Measurements from ENCODE around the gene RASGRP3. TPM values are rescaled to one million over a fixed set of nuclear protein-coding genes. Genes with fewer than 3 reads are reported as not detected.
A peak's percentile ranks its signal among the peaks of the same experiment; 100 is the strongest.
"Not testable (repeated sequence)": the region's sequence is repeated elsewhere in the genome, so short reads cannot be mapped to it uniquely, and the experiment has no call there.

Gene RASGRP3
- 10 to 100 TPM; 11.8 to 13.7 TPM for total RNA-seq

DNA sequence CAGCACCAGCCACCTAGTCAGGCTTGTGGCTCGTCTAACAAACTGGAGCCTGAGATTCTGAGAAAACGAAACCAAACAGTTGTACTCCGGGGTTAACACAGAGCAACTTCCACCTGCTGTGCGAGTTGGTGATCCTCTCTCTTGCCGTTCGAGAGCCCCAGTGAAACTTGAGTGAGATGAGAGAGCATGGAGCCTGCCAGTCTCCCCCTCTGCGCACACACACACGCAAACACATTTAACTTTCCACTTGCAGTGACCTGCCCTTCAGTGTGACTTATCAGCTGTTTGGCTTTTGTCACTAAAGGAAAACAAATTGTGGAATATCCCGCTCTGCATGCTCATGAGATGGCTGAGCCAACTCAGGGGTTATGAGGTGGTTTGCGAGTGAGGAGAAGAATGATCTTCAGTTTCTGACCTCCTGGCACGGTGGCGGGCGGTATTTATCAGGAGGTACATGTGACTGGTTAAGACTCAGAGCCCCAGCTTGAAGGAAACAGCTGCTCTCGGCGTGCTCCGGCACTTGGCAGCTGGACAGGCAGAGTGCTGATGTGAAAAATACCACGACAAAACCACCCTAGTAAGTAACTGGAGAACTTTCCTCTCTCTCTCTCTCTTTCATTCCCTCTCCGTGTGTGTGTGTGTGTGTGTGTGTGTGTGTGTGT is at the start of gene RASGRP3:
RASGRP3 (plus strand) TSS at position 519 of the 662 bp plus-strand sequence. CDS start 38,488 bp downstream, outside the sequence.
- DNase-seq = peak; percentile 76
- Mint-ChIP-seq H3K9me3 (no peaks in the 10 kb centered on the region), H3K36me3 (ENCODE audit: low read depth) (peaks cover 9% of the 10 kb centered on the region), H3K4me3 (peak within 1 kb of the TSS; percentile 98), H3K4me1 (peaks cover 44% of the 10 kb centered on the region), H3K27ac (peak within 1 kb of the TSS; percentile 100), H3K27me3 (no peaks in the 10 kb centered on the region)
- ChIA-PET POLR2A (interaction anchor here (0.5 to 1.6 kb wide), 5 partner anchors 12 to 1336 kb away, joined by 3 to 4 read pairs (median 3); no protein-coding TSS in a partner anchor), CTCF (interaction anchor here (0.6 to 1.7 kb wide), 16 partner anchors 9 to 125 kb away, joined by 3 to 14 read pairs (median 4); partner anchors contain the start of gene FAM98A)

DNA sequence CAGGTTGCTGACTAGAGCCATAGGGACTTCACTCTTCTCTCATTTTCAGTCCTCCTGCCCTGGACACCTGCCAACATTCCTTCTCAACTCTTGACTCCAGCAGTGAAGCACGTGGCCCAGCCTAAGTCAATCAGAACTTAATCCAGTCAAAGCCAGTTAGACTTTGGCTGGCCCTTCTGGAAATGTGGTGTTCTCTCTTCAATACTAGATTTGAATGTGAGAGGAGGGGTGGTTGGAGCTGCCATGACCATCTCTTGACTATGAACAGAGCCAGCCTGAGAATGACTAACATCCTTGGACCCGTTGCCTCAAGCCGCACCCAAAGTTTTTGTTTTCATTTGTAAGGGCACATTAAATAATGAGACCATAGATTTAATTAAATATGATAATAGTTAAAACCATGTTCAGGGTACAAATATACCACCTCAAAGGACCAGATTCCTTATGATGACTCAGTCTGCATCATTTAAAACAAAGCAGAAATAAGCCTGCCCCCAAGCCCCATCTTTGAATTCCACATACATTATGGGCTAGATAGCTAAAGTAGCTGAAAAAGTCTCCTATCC is 49.7 kb upstream of the RASGRP3 start:
- Mint-ChIP-seq H3K4me1 (no peaks in the 10 kb centered on the region), H3K27me3 (peaks cover 3% of the 10 kb centered on the region), H3K9me3 (no peaks in the 10 kb centered on the region), H3K36me3 (ENCODE audit: low read depth) (no peaks in the 10 kb centered on the region), H3K4me3 (no peak overlapping the region), H3K27ac (no peak overlapping the region)
- DNase-seq = no peak
- ChIA-PET POLR2A (no interaction called here), CTCF (no interaction called here)

GRCh38 chr2:33430077-33430476 is 46.4 kb upstream of the RASGRP3 start:
- ChIA-PET CTCF (no interaction called here), POLR2A (no interaction called here)
- Mint-ChIP-seq H3K9me3 (no peaks in the 10 kb centered on the region), H3K27me3 (peaks cover 4% of the 10 kb centered on the region), H3K4me3 (no peak overlapping the region), H3K4me1 (no peaks in the 10 kb centered on the region), H3K36me3 (ENCODE audit: low read depth) (no peaks in the 10 kb centered on the region), H3K27ac (no peak overlapping the region)
- DNase-seq = no peak

GRCh38 chr2:33430856-33431255 is 45.6 kb upstream of the RASGRP3 start:
- H3K27me3 Mint-ChIP-seq = peaks cover 5% of the 10 kb centered on the region
- DNase-seq = no peak
- H3K4me3 Mint-ChIP-seq = no peak overlapping the region
- POLR2A ChIA-PET = no interaction called here
- no peaks in the 10 kb centered on the region for H3K4me1 Mint-ChIP-seq
- no peaks in the 10 kb centered on the region for H3K9me3 Mint-ChIP-seq
- no peaks in the 10 kb centered on the region for H3K36me3 Mint-ChIP-seq (ENCODE audit: low read depth)
- H3K27ac Mint-ChIP-seq = no peak overlapping the region
- CTCF ChIA-PET = interaction anchor here (1.1 kb wide), 1 partner anchor 10 kb away, joined by 3 read pairs; no protein-coding TSS in a partner anchor

GRCh38 chr2:33432871-33433270 is 43.6 kb upstream of the RASGRP3 start:
- CTCF ChIA-PET = interaction anchor here (0.6 kb wide), 1 partner anchor 1067 kb away, joined by 3 read pairs; no protein-coding TSS in a partner anchor
- DNase-seq = no peak
- Mint-ChIP-seq H3K4me1 (no peaks in the 10 kb centered on the region), H3K36me3 (ENCODE audit: low read depth) (no peaks in the 10 kb centered on the region), H3K27ac (no peak overlapping the region), H3K27me3 (peaks cover 14% of the 10 kb centered on the region), H3K9me3 (no peaks in the 10 kb centered on the region), H3K4me3 (no peak overlapping the region)
- POLR2A ChIA-PET = no interaction called here

GRCh38 chr2:33433279-33434235 is 42.9 kb upstream of the RASGRP3 start:
- no peak for DNase-seq
- CTCF ChIA-PET = interaction anchor here (0.8 kb wide), 1 partner anchor 14 kb away, joined by 3 read pairs; no protein-coding TSS in a partner anchor
- Mint-ChIP-seq H3K27me3 (peaks cover 14% of the 10 kb centered on the region), H3K4me1 (no peaks in the 10 kb centered on the region), H3K4me3 (no peak overlapping the region), H3K27ac (no peak overlapping the region), H3K36me3 (ENCODE audit: low read depth) (no peaks in the 10 kb centered on the region), H3K9me3 (no peaks in the 10 kb centered on the region)
- POLR2A ChIA-PET = no interaction called here

DNA sequence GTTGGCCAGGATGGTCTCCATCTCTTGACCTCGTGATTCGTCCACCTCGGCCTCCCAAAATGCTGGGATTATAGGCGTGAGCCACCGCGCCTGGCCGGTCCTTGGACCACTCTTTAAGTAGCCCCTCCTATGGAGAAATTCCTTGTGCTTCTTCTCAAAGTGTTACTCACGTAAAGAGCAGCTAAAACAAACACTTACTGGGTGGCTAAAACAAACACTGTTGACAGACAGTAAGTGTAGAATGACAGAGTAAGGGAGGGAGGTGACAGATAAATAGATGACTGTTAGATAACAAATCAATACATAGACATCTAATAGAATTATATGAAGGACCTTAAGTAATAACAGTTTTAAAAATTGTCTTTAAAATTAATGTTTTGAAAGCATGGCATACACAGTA is 40.9 kb upstream of the RASGRP3 start:
- Mint-ChIP-seq H3K4me3 (no peak overlapping the region), H3K36me3 (ENCODE audit: low read depth) (no peaks in the 10 kb centered on the region), H3K27ac (no peak overlapping the region), H3K9me3 (no peaks in the 10 kb centered on the region), H3K4me1 (no peaks in the 10 kb centered on the region), H3K27me3 (peaks cover 17% of the 10 kb centered on the region)
- POLR2A ChIA-PET = no interaction called here
- CTCF ChIA-PET = interaction anchor here (0.7 kb wide), 1 partner anchor 80 kb away, joined by 3 read pairs; no protein-coding TSS in a partner anchor
- DNase-seq = no peak

DNA sequence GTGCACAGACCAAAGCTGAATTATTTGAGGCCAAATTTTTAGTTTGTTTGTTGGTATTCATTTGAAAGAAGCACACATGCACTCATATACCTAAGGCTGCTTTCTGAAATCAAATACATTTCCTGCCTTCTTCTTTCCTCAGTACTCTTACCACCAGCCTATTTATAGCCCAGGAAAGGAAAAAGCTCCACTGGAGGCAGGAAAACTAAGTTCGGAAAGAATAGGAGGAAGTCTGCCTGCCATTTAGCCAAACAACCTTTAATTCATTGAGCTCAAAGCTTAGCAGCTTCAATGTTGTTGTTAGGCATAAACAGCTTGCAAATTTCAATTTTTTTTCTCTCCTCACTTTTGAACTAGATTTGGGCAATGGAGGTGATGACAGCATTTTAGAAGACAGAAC is 40.4 kb upstream of the RASGRP3 start:
- POLR2A ChIA-PET = no interaction called here
- no peak for DNase-seq
- Mint-ChIP-seq H3K36me3 (ENCODE audit: low read depth) (no peaks in the 10 kb centered on the region), H3K4me1 (no peaks in the 10 kb centered on the region), H3K27me3 (peaks cover 15% of the 10 kb centered on the region), H3K27ac (no peak overlapping the region), H3K9me3 (no peaks in the 10 kb centered on the region), H3K4me3 (no peak overlapping the region)
- CTCF ChIA-PET = interaction anchor here (0.6 kb wide), 1 partner anchor 140 kb away, joined by 3 read pairs; no protein-coding TSS in a partner anchor

DNA sequence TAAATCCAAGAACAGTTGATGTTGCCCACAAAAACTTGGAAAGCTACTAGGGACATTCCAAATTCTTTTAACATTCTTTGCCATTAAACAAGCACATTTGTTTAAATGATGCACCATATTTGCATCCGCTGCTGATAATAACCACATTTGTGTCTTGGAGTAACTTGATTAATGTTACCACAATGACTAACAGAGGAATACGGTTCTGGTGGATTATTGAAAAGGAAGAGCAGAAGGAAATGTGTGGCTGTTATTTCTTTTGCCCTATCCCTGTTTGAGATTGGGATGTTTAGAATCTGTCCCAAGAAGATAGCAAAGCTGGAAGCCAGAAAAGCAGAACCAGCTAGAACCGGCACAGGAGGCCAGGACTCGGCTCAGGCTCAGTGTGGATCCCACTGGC is 39.2 kb upstream of the RASGRP3 start:
- ChIA-PET POLR2A (no interaction called here), CTCF (no interaction called here)
- Mint-ChIP-seq H3K4me1 (no peaks in the 10 kb centered on the region), H3K9me3 (no peaks in the 10 kb centered on the region), H3K36me3 (ENCODE audit: low read depth) (no peaks in the 10 kb centered on the region), H3K27ac (no peak overlapping the region), H3K4me3 (no peak overlapping the region), H3K27me3 (peaks cover 15% of the 10 kb centered on the region)
- no peak for DNase-seq

DNA sequence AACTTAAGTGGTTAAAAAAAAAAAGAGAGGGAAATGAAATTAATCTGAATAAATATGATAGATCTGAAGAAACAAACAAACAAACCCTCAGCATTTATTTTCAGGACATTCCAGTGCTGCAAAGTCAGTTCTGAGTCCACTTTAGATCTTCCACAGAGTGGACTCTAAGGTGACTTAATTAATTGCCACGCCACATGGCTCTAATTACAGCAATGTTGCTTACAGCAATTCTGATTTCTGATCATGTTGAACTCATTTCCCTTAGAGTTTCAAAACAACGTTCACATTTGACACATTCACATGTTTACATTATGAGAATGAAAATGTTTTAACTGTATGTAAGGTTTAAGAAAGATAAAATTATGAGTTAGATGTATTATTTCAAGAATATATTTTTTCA is 38.6 kb upstream of the RASGRP3 start:
- no peak for DNase-seq
- no peaks in the 10 kb centered on the region for H3K36me3 Mint-ChIP-seq (ENCODE audit: low read depth)
- CTCF ChIA-PET = no interaction called here
- H3K4me1 Mint-ChIP-seq = no peaks in the 10 kb centered on the region
- H3K4me3 Mint-ChIP-seq = no peak overlapping the region
- POLR2A ChIA-PET = no interaction called here
- peaks cover 15% of the 10 kb centered on the region for H3K27me3 Mint-ChIP-seq
- H3K27ac Mint-ChIP-seq = no peak overlapping the region
- H3K9me3 Mint-ChIP-seq = no peaks in the 10 kb centered on the region

DNA sequence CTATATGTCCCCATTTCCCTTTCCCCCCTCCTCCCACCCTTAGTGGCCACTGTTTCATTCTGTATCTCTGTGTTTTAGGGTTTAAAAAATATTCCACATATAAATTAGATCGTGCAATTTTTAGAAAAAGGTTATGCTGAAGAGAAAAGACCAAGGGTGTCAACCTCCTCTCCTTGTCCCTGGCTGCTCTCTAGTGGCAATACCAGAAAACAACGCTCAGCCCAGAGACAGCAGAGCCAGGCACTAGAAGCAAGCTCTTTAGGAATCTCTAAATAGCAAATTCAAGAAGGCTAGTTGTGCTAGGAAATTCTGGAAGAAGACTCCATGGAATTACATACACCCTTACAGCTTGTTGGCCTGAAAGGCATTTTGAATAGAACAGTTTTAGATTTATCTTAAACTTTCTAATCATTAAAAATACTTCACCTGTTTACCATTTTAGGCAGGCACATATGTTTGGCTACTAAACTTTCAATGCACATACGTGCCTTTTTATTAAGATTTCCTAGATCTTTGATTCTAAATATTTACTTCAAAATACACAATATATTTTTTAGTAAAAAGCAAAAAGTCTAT is 35.1 kb upstream of the RASGRP3 start:
- Mint-ChIP-seq H3K27me3 (peaks cover 13% of the 10 kb centered on the region), H3K27ac (no peak overlapping the region), H3K9me3 (no peaks in the 10 kb centered on the region), H3K4me1 (no peaks in the 10 kb centered on the region), H3K4me3 (no peak overlapping the region), H3K36me3 (ENCODE audit: low read depth) (no peaks in the 10 kb centered on the region)
- DNase-seq = peak; percentile 31
- ChIA-PET CTCF (interaction anchor here (1.1 kb wide), 1 partner anchor 10 kb away, joined by 3 read pairs; no protein-coding TSS in a partner anchor), POLR2A (no interaction called here)

DNA sequence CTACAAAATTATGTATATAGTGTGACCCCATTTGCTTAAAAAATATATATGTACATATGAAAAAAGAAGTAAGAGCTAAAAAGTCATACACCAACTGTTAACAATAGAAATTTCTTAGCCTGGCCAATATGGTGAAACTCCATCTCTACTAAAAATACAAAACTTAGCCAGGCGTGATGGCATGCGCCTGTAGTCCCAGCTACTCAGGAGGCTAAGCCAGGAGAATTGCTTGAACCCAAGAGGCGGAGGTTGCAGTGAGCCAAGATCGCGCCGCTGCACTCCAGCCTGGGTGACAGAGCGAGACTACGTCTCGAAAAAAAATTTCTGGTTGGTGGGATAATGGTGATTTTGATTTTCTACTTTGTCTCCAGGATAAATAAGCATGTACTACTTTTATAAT is 34.4 kb upstream of the RASGRP3 start:
- H3K27ac Mint-ChIP-seq; H3K9me3 Mint-ChIP-seq; H3K4me3 Mint-ChIP-seq; POLR2A ChIA-PET; H3K4me1 Mint-ChIP-seq; H3K36me3 Mint-ChIP-seq (ENCODE audit: low read depth); CTCF ChIA-PET; DNase-seq: not testable (repeated sequence)
- H3K27me3 Mint-ChIP-seq = peaks cover 12% of the 10 kb centered on the region

Data from activated CD4-positive, alpha-beta T cell treated with anti-CD3 and anti-CD28 coated beads, Interleukin-2, amount 10 ng/mL, durations not matched to agents 7 days and 5 days (primary cell).